ENCODE measurements around the gene ANKRD37.

The ANKRD37 gene

DNA sequence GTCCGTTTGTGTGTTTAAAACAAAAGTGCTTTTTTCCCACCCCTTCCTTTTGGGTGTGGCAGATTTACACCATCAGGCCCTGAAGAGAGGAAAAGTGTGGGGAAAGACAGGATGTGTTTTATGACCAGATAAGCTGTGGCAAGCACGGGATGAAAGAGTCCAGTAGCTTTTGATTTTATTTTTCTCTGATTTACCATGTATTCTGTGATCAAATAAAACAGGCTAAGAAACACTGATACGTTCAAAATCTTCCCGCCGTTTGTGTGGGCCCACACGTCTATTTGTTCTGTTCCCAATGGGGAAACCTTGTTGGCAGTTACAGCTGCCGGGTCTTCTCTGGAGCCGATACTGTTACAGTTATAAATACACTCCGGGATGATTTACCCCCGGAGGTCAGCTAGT, 11.7 kb upstream of the ANKRD37 start:
- FAIRE-seq (no peak), DNase-seq (ENCODE audit: insufficient read length, low spot score) (no peak)
- TF ChIP-seq, protein P1, sequence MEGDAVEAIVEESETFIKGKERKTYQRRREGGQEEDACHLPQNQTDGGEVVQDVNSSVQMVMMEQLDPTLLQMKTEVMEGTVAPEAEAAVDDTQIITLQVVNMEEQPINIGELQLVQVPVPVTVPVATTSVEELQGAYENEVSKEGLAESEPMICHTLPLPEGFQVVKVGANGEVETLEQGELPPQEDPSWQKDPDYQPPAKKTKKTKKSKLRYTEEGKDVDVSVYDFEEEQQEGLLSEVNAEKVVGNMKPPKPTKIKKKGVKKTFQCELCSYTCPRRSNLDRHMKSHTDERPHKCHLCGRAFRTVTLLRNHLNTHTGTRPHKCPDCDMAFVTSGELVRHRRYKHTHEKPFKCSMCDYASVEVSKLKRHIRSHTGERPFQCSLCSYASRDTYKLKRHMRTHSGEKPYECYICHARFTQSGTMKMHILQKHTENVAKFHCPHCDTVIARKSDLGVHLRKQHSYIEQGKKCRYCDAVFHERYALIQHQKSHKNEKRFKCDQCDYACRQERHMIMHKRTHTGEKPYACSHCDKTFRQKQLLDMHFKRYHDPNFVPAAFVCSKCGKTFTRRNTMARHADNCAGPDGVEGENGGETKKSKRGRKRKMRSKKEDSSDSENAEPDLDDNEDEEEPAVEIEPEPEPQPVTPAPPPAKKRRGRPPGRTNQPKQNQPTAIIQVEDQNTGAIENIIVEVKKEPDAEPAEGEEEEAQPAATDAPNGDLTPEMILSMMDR (IDR thresholded peaks at IDR 0.05; ENCODE audit: insufficient read depth, missing control alignments) = no peak

DNA sequence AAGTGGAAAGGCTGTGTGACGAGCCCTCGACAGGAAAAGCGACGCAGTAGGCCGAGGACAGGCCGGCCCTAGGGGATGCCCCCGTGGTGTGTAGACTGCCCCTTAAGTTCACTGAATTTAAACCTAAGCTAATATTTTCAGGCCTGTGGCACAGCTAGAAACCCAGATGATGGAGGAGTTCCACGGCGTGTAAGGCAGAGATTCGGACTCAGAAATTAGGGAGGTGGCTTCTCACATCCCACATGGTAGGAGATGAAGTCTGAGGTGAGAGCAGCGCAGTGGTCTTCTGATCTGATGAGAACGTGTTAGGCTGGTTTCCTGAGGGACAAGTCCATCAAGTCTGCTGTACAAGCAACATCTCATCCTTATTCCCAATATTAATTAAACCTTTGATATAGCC, 8.7 kb upstream of the ANKRD37 start:
- no peak for DNase-seq (ENCODE audit: insufficient read length, low spot score)
- no peak for FAIRE-seq
- TF ChIP-seq, protein P1 (IDR thresholded peaks at IDR 0.05; ENCODE audit: insufficient read depth, missing control alignments) = no peak

DNA sequence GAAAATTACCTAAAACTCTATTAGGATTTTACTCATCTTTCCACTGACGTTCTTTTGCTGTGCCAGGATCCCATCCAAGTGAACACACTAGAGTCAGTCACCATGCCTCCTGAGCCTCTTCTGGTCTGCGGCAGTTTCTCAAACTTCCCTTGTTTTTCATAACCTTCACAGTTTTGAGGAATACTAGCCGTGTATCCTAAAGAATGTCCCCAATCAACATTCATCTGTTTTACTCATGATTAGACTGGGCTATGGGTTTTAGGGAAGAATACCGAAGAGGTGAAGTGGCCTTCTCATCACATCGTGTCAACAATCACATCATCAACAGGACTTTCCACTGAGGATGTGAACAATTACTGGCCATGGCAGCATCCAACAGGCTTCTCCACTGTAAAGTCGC, 5.7 kb upstream of the ANKRD37 start:
- DNase-seq (ENCODE audit: insufficient read length, low spot score) (no peak), FAIRE-seq (peak; percentile 25)
- TF ChIP-seq, protein P1 (IDR thresholded peaks at IDR 0.05; ENCODE audit: insufficient read depth, missing control alignments) = no peak

DNA sequence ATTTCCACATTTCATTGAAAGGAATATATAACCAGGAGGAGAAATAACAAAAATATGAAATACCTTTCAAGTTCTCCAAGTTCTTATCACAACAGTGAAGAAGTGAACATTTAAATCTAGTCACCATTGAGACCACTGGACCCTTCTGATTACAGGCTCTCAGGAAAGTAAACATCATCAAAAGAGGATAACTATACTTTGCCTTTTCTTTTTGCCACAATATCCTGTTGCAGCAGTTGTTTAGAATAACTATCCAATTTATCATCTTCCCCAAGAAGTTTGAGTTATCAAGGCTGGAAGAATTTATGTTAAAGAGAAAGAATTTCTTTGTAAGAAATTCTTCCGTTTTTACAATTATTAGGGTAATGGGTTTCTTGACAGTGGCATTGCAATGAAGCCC, 4.5 kb upstream of the ANKRD37 start:
- FAIRE-seq = peak; percentile 11
- TF ChIP-seq, protein P1 (IDR thresholded peaks at IDR 0.05; ENCODE audit: insufficient read depth, missing control alignments) = no peak
- DNase-seq (ENCODE audit: insufficient read length, low spot score) = no peak

DNA sequence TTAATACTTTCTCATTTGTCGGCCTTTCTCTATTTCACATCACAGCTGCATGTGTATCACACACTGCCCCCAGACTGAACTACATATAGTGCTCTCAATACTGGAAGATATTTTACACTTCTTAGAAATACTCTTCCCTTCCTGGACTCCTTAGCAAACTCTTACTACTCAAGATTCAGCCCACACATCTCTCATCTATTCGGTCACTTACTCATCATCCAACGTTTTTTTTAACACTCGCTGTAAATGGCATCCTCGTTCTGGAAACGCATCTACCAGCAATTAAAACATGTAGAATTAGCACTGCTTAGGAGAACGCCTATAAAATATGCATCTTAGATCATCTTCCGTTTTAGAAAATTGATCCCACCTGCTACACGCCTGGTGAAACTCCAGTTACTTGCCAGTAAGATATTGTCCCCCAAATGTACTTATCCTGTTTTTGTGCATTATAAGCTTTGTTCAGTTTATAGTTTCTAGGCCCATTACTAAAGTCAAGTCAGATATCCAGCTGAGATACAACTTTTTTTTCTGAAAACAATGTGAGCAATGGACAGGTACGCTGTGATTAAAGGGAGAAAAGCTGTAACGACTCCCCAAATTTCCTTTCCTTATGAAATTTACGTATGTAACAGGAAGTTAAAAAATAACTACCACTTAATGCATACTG, 1.9 kb upstream of the ANKRD37 start:
- FAIRE-seq (no peak), DNase-seq (ENCODE audit: insufficient read length, low spot score) (no peak)
- TF ChIP-seq, protein P1 (IDR thresholded peaks at IDR 0.05; ENCODE audit: insufficient read depth, missing control alignments) = no peak

DNA sequence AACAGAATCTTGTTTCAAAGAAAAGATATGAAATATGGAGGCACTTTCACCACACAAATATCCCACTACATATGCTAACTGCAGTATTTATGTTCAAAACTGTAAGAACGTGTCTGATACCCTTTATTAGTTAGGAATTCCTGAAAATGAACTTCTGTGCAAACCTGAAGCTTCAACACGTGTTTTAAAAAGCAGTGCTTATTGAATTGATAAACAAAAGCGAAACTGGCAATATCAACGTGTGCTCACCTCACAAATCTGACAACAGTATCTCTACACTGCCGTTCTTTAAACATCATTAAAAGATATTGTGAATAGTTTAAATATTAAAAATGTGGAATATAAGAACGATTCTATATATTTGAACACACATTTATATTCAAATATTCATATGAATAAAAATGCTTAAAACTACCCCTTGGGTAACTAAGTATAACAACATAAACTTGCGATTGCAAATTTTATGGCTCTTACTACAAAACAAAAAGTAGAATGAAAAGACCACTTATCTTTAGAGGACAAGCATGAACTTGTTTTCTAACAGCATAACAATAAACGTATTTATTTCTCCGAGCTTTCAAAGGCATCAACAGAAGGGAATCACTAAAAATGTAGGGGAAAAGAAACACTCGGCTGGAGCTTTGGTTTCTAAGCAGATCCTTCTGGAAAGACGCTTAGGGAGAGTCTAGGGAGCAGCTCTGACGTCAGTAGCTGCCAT, 1.2 kb upstream of the ANKRD37 start, which contains the start of gene LRP2BP:
LRP2BP (minus strand) TSS at position 687 of the 718 bp plus-strand sequence. CDS start 17,738 bp downstream, outside the sequence.
- DNase-seq (ENCODE audit: insufficient read length, low spot score) (no peak), FAIRE-seq (no peak)
- TF ChIP-seq, protein P1 (IDR thresholded peaks at IDR 0.05; ENCODE audit: insufficient read depth, missing control alignments) = no peak

All from D721Med (cell line).